BLaER1 (cell line): ENCODE measurements around the gene WDR46.

Experiments
- H3K27ac ChIP-seq: shearing (Covaris generic); formaldehyde crosslinking; 2 replicates; pipeline ENCODE4 v1.8.1; 2022
- H3K27me3 ChIP-seq: shearing (Covaris generic); formaldehyde crosslinking; 2 replicates; pipeline ENCODE4 v1.8.1; 2022
- H3K36me3 ChIP-seq: shearing (Covaris generic); formaldehyde crosslinking; 2 replicates; pipeline ENCODE4 v1.8.1; 2022
- H3K4me1 ChIP-seq: shearing (Covaris generic); formaldehyde crosslinking; 2 replicates; pipeline ENCODE4 v1.8.1; 2022
- H3K4me2 ChIP-seq: shearing (Covaris generic); formaldehyde crosslinking; 2 replicates; pipeline ENCODE4 v1.8.1; 2022
- H3K4me3 ChIP-seq: shearing (Covaris generic); formaldehyde crosslinking; 2 replicates; pipeline ENCODE4 v1.8.1; 2022
- H3K9ac ChIP-seq: shearing (Covaris generic); formaldehyde crosslinking; 2 replicates; pipeline ENCODE4 v1.8.1; 2022
- H3K9me3 ChIP-seq: shearing (Covaris generic); formaldehyde crosslinking; 2 replicates; pipeline ENCODE4 v1.8.1; 2022
- H4K20me1 ChIP-seq: shearing (Covaris generic); formaldehyde crosslinking; 2 replicates; pipeline ENCODE4 v1.8.1; 2022
- Cebpa-rat ChIP-seq: shearing (Covaris generic); IDR thresholded peaks from 2 replicates; pipeline ENCODE4 v1.8.1; 2022

WDR46 gene

GRCh38 chr6:33288921-33289783, at the start of gene WDR46, which contains the start of gene PFDN6:
WDR46 (minus strand) TSS chr6:33289239; CDS start chr6:33289170, 69 bp downstream.
PFDN6 (plus strand) TSS chr6:33289601; CDS start chr6:33289857, 256 bp downstream.
- Histone ChIP-seq H3K4me1 (peaks cover 28% of the 10 kb centered on the region), H3K4me2 (peak within 1 kb of the TSS; percentile 95), H3K36me3 (peaks cover 75% of the 10 kb centered on the region), H3K9ac (peak within 1 kb of the TSS; percentile 87), H3K27me3 (no peaks in the 10 kb centered on the region), H3K9me3 (no peaks in the 10 kb centered on the region), H4K20me1 (peaks cover 28% of the 10 kb centered on the region; the same call in 1 of the 2 replicates), H3K4me3 (peak within 1 kb of the TSS; percentile 87), H3K27ac (peak within 1 kb of the TSS; percentile 84)
- TF ChIP-seq Cebpa-rat: no peak

- H4K20me1 ChIP-seq: no peaks in the 10 kb centered on the region
- H3K9me3 ChIP-seq: no peaks in the 10 kb centered on the region
- H3K27me3 ChIP-seq: no peaks in the 10 kb centered on the region
- no peak overlapping the region for H3K27ac ChIP-seq
- H3K4me3 ChIP-seq: no peak overlapping the region
- no peaks in the 10 kb centered on the region; the same call in 1 of the 2 replicates for H3K4me1 ChIP-seq
- TF ChIP-seq Cebpa-rat: no peak
- H3K4me2 ChIP-seq: no peak overlapping the region
- no peak overlapping the region for H3K9ac ChIP-seq
- H3K36me3 ChIP-seq: no peaks in the 10 kb centered on the region
Observed at GRCh38 chr6:33336495-33336894, 47.5 kb upstream of the WDR46 start.

GRCh38 chr6:33335916-33336315, 46.9 kb upstream of the WDR46 start:
- Histone ChIP-seq H4K20me1 (no peaks in the 10 kb centered on the region), H3K4me1 (no peaks in the 10 kb centered on the region; the same call in 1 of the 2 replicates), H3K27me3 (no peaks in the 10 kb centered on the region), H3K9ac (no peak overlapping the region), H3K9me3 (no peaks in the 10 kb centered on the region), H3K27ac (no peak overlapping the region), H3K4me2 (no peak overlapping the region), H3K4me3 (no peak overlapping the region), H3K36me3 (no peaks in the 10 kb centered on the region)
- no peak for TF ChIP-seq Cebpa-rat

- Histone ChIP-seq H3K4me3 (no peak overlapping the region), H3K9me3 (no peaks in the 10 kb centered on the region), H3K4me2 (no peak overlapping the region), H3K27ac (no peak overlapping the region), H4K20me1 (no peaks in the 10 kb centered on the region), H3K4me1 (no peaks in the 10 kb centered on the region; the same call in 1 of the 2 replicates), H3K36me3 (no peaks in the 10 kb centered on the region), H3K27me3 (no peaks in the 10 kb centered on the region), H3K9ac (no peak overlapping the region)
- TF ChIP-seq Cebpa-rat: no peak
Observed at GRCh38 chr6:33333666-33334065, 44.6 kb upstream of the WDR46 start.

GRCh38 chr6:33330736-33331135, 41.7 kb upstream of the WDR46 start:
- no peak for TF ChIP-seq Cebpa-rat
- Histone ChIP-seq H3K36me3 (no peaks in the 10 kb centered on the region), H3K9ac (no peak overlapping the region), H3K27me3 (no peaks in the 10 kb centered on the region), H3K27ac (no peak overlapping the region), H3K4me3 (no peak overlapping the region), H3K9me3 (no peaks in the 10 kb centered on the region), H3K4me2 (no peak overlapping the region), H4K20me1 (no peaks in the 10 kb centered on the region), H3K4me1 (no peaks in the 10 kb centered on the region; the same call in 1 of the 2 replicates)

GRCh38 chr6:33329058-33329457, 40.0 kb upstream of the WDR46 start:
- Histone ChIP-seq H3K4me1 (peaks cover 6% of the 10 kb centered on the region), H3K4me3 (no peak overlapping the region), H3K27me3 (no peaks in the 10 kb centered on the region), H3K9ac (no peak overlapping the region), H3K9me3 (no peaks in the 10 kb centered on the region), H3K4me2 (no peak overlapping the region), H4K20me1 (no peaks in the 10 kb centered on the region), H3K27ac (no peak overlapping the region), H3K36me3 (no peaks in the 10 kb centered on the region)
- TF ChIP-seq Cebpa-rat: no peak

- peak overlapping the region; percentile 90 for H3K27ac ChIP-seq
- H3K4me1 ChIP-seq: peaks cover 43% of the 10 kb centered on the region
- H3K4me2 ChIP-seq: peak overlapping the region; percentile 91
Observed at GRCh38 chr6:33324125-33324524, 35.1 kb upstream of the WDR46 start.

GRCh38 chr6:33323623-33323948, 34.5 kb upstream of the WDR46 start:
- no peaks in the 10 kb centered on the region for H3K9me3 ChIP-seq
- peak overlapping the region; percentile 84 for H3K4me3 ChIP-seq
- no peaks in the 10 kb centered on the region for H3K27me3 ChIP-seq
- H3K36me3 ChIP-seq: peaks cover 27% of the 10 kb centered on the region
- TF ChIP-seq Cebpa-rat: no peak
- H4K20me1 ChIP-seq: peaks cover 36% of the 10 kb centered on the region
- peak overlapping the region; percentile 90 for H3K27ac ChIP-seq
- H3K4me2 ChIP-seq: peak overlapping the region; percentile 91
- peaks cover 48% of the 10 kb centered on the region for H3K4me1 ChIP-seq
- peak overlapping the region; percentile 92 for H3K9ac ChIP-seq

More at GRCh38 chr6:33324125-33324524, 35.1 kb upstream of the WDR46 start:
- Histone ChIP-seq H3K27me3 (no peaks in the 10 kb centered on the region), H3K4me3 (peak overlapping the region; percentile 84), H3K36me3 (peaks cover 22% of the 10 kb centered on the region), H4K20me1 (peaks cover 31% of the 10 kb centered on the region), H3K9ac (peak overlapping the region; percentile 92), H3K9me3 (no peaks in the 10 kb centered on the region)
- no peak for TF ChIP-seq Cebpa-rat

GRCh38 chr6:33321227-33321626, 32.2 kb upstream of the WDR46 start:
- peak overlapping the region; percentile 84 for H3K4me3 ChIP-seq
- peaks cover 64% of the 10 kb centered on the region for H3K4me1 ChIP-seq
- H3K36me3 ChIP-seq: peaks cover 32% of the 10 kb centered on the region
- TF ChIP-seq Cebpa-rat: no peak
- no peaks in the 10 kb centered on the region for H3K9me3 ChIP-seq
- no peaks in the 10 kb centered on the region for H3K27me3 ChIP-seq
- H3K4me2 ChIP-seq: peak overlapping the region; percentile 98
- H3K27ac ChIP-seq: peak overlapping the region; percentile 90
- H4K20me1 ChIP-seq: peaks cover 50% of the 10 kb centered on the region
- H3K9ac ChIP-seq: peak overlapping the region; percentile 92

GRCh38 chr6:33320315-33321181, 31.5 kb upstream of the WDR46 start:
- no peaks in the 10 kb centered on the region for H3K27me3 ChIP-seq
- peak overlapping the region; percentile 92 for H3K9ac ChIP-seq
- H3K4me3 ChIP-seq: no peak overlapping the region
- peak overlapping the region; percentile 98 for H3K4me2 ChIP-seq
- TF ChIP-seq Cebpa-rat: no peak
- no peaks in the 10 kb centered on the region for H3K9me3 ChIP-seq
- H3K36me3 ChIP-seq: peaks cover 36% of the 10 kb centered on the region
- H3K27ac ChIP-seq: no peak overlapping the region; the same call in 1 of the 2 replicates
- peaks cover 70% of the 10 kb centered on the region for H3K4me1 ChIP-seq
- H4K20me1 ChIP-seq: peaks cover 54% of the 10 kb centered on the region
